HG02970 (cell line): ENCODE data around the gene RALGAPB.

ENCODE experiments used
- ATAC-seq: cut with Tn5 transposase; IDR thresholded peaks from one replicate; pipeline ENCODE4 v1.9.1; 2021; ENCODE audit warnings: mild to moderate bottlenecking, moderate library complexity, moderate number of reproducible peaks; ENCODE audit not compliant: unreplicated experiment, low FRiP score

Gene RALGAPB

GRCh38 chr20:38543014-38543906 is 70.6 kb downstream of the RALGAPB start:
- ATAC-seq: no peak

GRCh38 chr20:38545771-38546170 is 73.1 kb downstream of the RALGAPB start:
- ATAC-seq: no peak

GRCh38 chr20:38547288-38548085 is 74.8 kb downstream of the RALGAPB start:
- ATAC-seq: no peak

- no peak for ATAC-seq
Observed at GRCh38 chr20:38548356-38549083, 75.9 kb downstream of the RALGAPB start.

- no peak for ATAC-seq
Observed at GRCh38 chr20:38550274-38550673, 77.6 kb downstream of the RALGAPB start.

- ATAC-seq: no peak
Observed at GRCh38 chr20:38551056-38551626, 78.5 kb downstream of the RALGAPB start.

GRCh38 chr20:38554986-38555385 is 82.3 kb downstream of the RALGAPB start:
- ATAC-seq: no peak

- no peak for ATAC-seq
Observed at GRCh38 chr20:38555395-38555794, 82.8 kb downstream of the RALGAPB start.

GRCh38 chr20:38557174-38557573 is 84.5 kb downstream of the RALGAPB start:
- no peak for ATAC-seq

GRCh38 chr20:38558596-38559360 is 86.1 kb downstream of the RALGAPB start:
- no peak for ATAC-seq

GRCh38 chr20:38559764-38560163 is 87.1 kb downstream of the RALGAPB start:
- ATAC-seq: no peak

GRCh38 chr20:38563802-38564431 is 91.3 kb downstream of the RALGAPB start:
- ATAC-seq: no peak

- ATAC-seq: no peak
Observed at GRCh38 chr20:38564680-38565079, 92.0 kb downstream of the RALGAPB start.

- no peak for ATAC-seq
Observed at GRCh38 chr20:38566036-38566598, 93.5 kb downstream of the RALGAPB start.

- no peak for ATAC-seq
Observed at GRCh38 chr20:38569747-38570525, 97.3 kb downstream of the RALGAPB start.

- no peak for ATAC-seq
Observed at GRCh38 chr20:38573413-38573812, 100.8 kb downstream of the RALGAPB start.

GRCh38 chr20:38579219-38579910 is 106.7 kb downstream of the RALGAPB start:
- ATAC-seq: no peak

GRCh38 chr20:38579921-38580320 is 107.3 kb downstream of the RALGAPB start:
- no peak for ATAC-seq
